Sigmoid colon (tissue), 7 donors: ENCODE measurements around the gene NLN. TPM values are rescaled to one million over a fixed set of nuclear protein-coding genes. Genes with fewer than 3 reads are reported as not detected.

ENCODE experiments used
- DNase-seq: peaks from one replicate; pipeline ENCODE4 v3.0.0-alpha.2; 2019
- H3K27ac ChIP-seq, 4 donors: fragments of 200-600 bp; sonication (generic); one replicate each; pipeline ENCODE4 v1.5.1; 2016 to 2019; ENCODE audit warnings: mild to moderate bottlenecking in 1 of 4
- H3K27me3 ChIP-seq, 3 donors: fragments of 200-600 bp; sonication (generic); one replicate each; pipeline ENCODE4 v1.5.1; 2019; ENCODE audit warnings: mild to moderate bottlenecking in 1 of 3
- H3K36me3 ChIP-seq, 4 donors: fragments of 200-600 bp; sonication (generic); one replicate each; pipeline ENCODE4 v1.5.1; 2016 to 2019
- H3K4me1 ChIP-seq, 4 donors: fragments of 200-600 bp; sonication (generic); one replicate each; pipeline ENCODE4 v1.5.1; 2017 to 2019
- H3K4me3 ChIP-seq, 4 donors: fragments of 200-600 bp; sonication (generic); one replicate each; pipeline ENCODE4 v1.5.1; 2017 to 2019; ENCODE audit warnings: mild to moderate bottlenecking in 2 of 4, moderate library complexity in 1 of 4
- H3K9me3 ChIP-seq, 4 donors: fragments of 200-600 bp in 3 of 4; sonication (generic) in 3 of 4; one replicate each; pipeline versions ENCODE4 v1.5.1 to v1.6.1; 2013 to 2019
- EP300 ChIP-seq, 4 donors: sonication (generic); formaldehyde crosslinking; IDR thresholded peaks; one replicate each; pipeline ENCODE4 v1.6.1; 2017; ENCODE audit warnings: antibody characterized with exemption in 4 of 4
- POLR2A ChIP-seq, 2 donors: fragments of 450-650 bp; IDR thresholded peaks; one replicate each; pipeline ENCODE4 v1.6.1; 2016; ENCODE audit warnings: antibody characterized with exemption in 2 of 2, mild to moderate bottlenecking in 2 of 2, moderate library complexity in 2 of 2
- POLR2AphosphoS5 ChIP-seq, 4 donors: sonication (generic); formaldehyde crosslinking; IDR thresholded peaks; one replicate each; pipeline ENCODE4 v1.6.1; 2017; ENCODE audit warnings: antibody characterized with exemption in 4 of 4
- whole genome bisulfite sequencing, 2 donors: extraction: QIAGEN DNeasy Blood & Tissue Kit; methylation state at CpG; one replicate each; pipeline ENCODE4 v1.1.7; 2013; 5-methylcytosine and 5-hydroxymethylcytosine counted together
- intact Hi-C: fragments of 100-400 bp; cut with DNase I; formaldehyde crosslinking; loops from one replicate; pipeline ENCODE4 v1.15.1; 2023
- polyA plus RNA-seq, 3 donors: library from polyadenylated mRNA; stranded (reverse); fragments of 200-250 nt; gene quantifications; one replicate each; pipeline ENCODE4 v1.2.3, GENCODE V29; 2013
- total RNA-seq, 4 donors: library from RNA; depleted of rRNA; stranded (reverse); fragments of >200 nt; gene quantifications; one replicate each; pipeline ENCODE4 v1.1.0, GENCODE V29; 2016
- TF ChIP-seq, protein P1 (sequence below), 4 experiments: fragments of 450-650 bp in 3 of 4; fragments of 200-600 bp in 1 of 4; IDR thresholded peaks; one replicate each; pipeline ENCODE4 v1.5.1; 2016 to 2019; ENCODE audit warnings: antibody characterized with exemption in 4 of 4, mild to moderate bottlenecking in 3 of 4, moderate library complexity in 2 of 4
- donor health status: healthy with polysubstance abuse.
- donor health status: Bipolar disorder and iron deficiency.
- donor health status: healthy.

NLN gene
- total and polyA plus RNA-seq, 7 donors, result 4.8 to 43.7 (median 7.8) TPM

DNA sequence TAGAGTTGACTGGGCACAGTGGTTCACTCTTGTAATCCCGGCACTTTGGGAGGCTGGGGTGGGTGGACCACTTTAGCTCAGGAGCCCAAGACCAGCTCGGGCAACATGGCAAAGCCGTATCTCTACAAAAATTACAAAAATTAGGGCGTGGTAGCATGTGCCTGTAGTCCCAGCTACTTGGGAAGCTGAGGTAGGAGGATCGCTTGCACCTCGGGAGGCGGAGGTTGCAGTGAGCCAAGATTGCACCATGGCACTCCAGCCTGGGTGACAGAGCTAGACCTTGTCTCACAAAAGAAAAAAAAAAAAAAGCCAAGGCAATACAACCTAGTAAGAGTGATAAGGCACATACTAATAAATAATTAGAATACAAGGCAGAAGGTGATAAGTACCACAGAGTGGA, 15.8 kb downstream of the NLN start:
- no peak for TF ChIP-seq POLR2A (IDR thresholded peaks at IDR 0.05)
- no peak for TF ChIP-seq EP300 (IDR thresholded peaks at IDR 0.05)
- TF ChIP-seq, protein P1, sequence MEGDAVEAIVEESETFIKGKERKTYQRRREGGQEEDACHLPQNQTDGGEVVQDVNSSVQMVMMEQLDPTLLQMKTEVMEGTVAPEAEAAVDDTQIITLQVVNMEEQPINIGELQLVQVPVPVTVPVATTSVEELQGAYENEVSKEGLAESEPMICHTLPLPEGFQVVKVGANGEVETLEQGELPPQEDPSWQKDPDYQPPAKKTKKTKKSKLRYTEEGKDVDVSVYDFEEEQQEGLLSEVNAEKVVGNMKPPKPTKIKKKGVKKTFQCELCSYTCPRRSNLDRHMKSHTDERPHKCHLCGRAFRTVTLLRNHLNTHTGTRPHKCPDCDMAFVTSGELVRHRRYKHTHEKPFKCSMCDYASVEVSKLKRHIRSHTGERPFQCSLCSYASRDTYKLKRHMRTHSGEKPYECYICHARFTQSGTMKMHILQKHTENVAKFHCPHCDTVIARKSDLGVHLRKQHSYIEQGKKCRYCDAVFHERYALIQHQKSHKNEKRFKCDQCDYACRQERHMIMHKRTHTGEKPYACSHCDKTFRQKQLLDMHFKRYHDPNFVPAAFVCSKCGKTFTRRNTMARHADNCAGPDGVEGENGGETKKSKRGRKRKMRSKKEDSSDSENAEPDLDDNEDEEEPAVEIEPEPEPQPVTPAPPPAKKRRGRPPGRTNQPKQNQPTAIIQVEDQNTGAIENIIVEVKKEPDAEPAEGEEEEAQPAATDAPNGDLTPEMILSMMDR (IDR thresholded peaks at IDR 0.05), result no peak
- TF ChIP-seq POLR2AphosphoS5 (IDR thresholded peaks at IDR 0.05), result no peak
- H3K4me3 ChIP-seq, result no peak overlapping the region

DNA sequence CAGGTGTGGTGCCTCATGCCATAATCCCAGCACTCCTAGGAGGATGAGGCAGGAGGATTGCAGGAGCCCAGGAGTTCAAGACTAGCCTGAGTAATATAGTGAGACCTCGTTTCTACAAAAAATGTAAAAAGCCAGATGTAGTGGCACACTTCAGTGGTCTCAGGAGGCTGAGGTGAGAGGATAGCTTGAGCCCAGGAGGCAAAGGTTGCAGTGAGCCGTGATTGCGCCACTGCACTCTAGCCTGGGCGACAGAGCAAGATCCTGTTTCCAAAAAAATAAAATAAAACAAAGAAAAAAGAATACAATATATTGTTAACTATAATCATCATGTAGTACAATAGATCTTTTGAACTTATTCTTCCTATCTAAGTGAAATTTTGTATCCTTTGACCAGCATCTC, 16.3 kb downstream of the NLN start:
- WGBS, 2 donors, result 84 to 95% methylated on average over 4 of the region's 4 CpGs

More for the DNA sequence above, 15.8 kb downstream of the NLN start:
- WGBS, 2 donors, result 93 to 96% methylated on average over 7 of the region's 7 CpGs
- Histone ChIP-seq H3K36me3 (no peaks in the 10 kb centered on the region), H3K27me3 (no peaks in the 10 kb centered on the region), H3K4me1 (no peaks in the 10 kb centered on the region), H3K9me3 (no peaks in the 10 kb centered on the region), H3K27ac (no peak overlapping the region)
- no peak for DNase-seq
- intact Hi-C loops, result no loop called here

DNA sequence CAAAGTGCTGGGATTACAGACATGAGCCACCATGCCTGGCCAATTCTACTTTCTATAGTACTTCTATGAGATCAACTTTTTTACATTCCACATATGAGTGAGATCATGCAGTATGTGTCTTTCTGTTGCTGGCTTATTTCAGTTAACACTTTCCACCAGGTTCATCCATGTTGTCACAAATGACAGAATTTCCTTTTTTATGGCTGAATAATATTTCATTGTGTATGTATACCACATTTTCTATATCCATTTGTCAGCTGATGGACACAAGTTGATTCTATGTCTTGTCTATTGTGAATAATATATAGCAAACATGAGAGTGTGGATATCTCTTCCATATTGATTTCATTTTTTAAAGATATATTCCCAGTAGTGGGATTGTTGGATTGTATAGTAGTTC, 17.2 kb downstream of the NLN start:
- intact Hi-C loops, result no loop called here
- DNase-seq, result no peak
- TF ChIP-seq POLR2AphosphoS5 (IDR thresholded peaks at IDR 0.05) (no peak), EP300 (IDR thresholded peaks at IDR 0.05) (no peak), POLR2A (IDR thresholded peaks at IDR 0.05) (no peak)
- TF ChIP-seq, protein P1 (IDR thresholded peaks at IDR 0.05), result no peak
- H3K36me3 ChIP-seq, result no peaks in the 10 kb centered on the region
- H3K9me3 ChIP-seq, result no peaks in the 10 kb centered on the region
- H3K4me3 ChIP-seq, result no peak overlapping the region
- no peak overlapping the region for H3K27ac ChIP-seq
- H3K27me3 ChIP-seq, result no peaks in the 10 kb centered on the region
- H3K4me1 ChIP-seq, result no peaks in the 10 kb centered on the region

More for the DNA sequence above, 16.3 kb downstream of the NLN start:
- no peak for DNase-seq
- intact Hi-C loops, result no loop called here
- no peak overlapping the region for H3K27ac ChIP-seq
- no peaks in the 10 kb centered on the region for H3K4me1 ChIP-seq
- no peak overlapping the region for H3K4me3 ChIP-seq
- no peaks in the 10 kb centered on the region for H3K27me3 ChIP-seq
- H3K36me3 ChIP-seq, result no peaks in the 10 kb centered on the region
- TF ChIP-seq POLR2AphosphoS5 (IDR thresholded peaks at IDR 0.05) (no peak), POLR2A (IDR thresholded peaks at IDR 0.05) (no peak), EP300 (IDR thresholded peaks at IDR 0.05) (no peak)
- TF ChIP-seq, protein P1 (IDR thresholded peaks at IDR 0.05), result no peak
- H3K9me3 ChIP-seq, result no peaks in the 10 kb centered on the region

DNA sequence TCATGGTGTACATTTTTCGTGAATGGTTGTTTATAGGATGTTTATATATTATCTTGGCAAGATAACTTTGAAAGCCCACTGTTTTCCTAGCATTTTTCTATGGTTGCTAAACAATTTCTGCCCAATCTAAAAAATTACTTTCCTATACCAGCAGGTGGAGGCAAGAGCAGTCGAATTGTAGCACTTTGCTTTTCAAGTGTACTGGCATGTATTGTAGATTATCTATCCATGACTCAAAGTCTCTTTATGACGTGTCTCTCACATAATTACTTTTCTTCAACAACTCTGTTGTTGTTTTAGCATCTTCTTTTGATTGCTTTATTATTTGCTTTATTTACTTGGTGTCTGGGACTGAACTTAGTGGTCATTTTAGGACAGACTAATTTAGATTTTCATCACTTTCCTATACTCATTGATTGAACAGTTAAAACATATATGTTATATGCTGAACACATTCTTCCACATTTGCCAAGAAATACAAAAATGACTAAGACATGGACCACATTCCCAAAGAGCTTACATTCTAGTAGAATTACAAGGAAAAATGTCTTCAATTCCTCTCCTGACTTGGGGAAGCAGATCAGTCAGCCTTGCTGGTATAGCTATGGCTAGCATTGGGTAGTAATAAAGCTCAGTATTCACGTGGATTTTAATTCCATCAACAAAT, 20.7 kb downstream of the NLN start:
- intact Hi-C loops, result loop anchor here (5.0 kb wide), 1 partner anchor 185 kb away; the partner anchor contains the start of gene ERBIN
- H3K36me3 ChIP-seq, result no peaks in the 10 kb centered on the region
- no peak for DNase-seq
- WGBS, 2 donors, result 18 to 35% methylated on average over 4 of the region's 4 CpGs
- TF ChIP-seq, protein P1 (IDR thresholded peaks at IDR 0.05), result peak in 3 of 4 experiments; percentile 36 to 46 (median 46)
- TF ChIP-seq EP300 (IDR thresholded peaks at IDR 0.05), result no peak
- H3K4me1 ChIP-seq, result no peaks in the 10 kb centered on the region
- H3K9me3 ChIP-seq, result no peaks in the 10 kb centered on the region
- no peak overlapping the region for H3K27ac ChIP-seq
- no peaks in the 10 kb centered on the region for H3K27me3 ChIP-seq
- no peak overlapping the region for H3K4me3 ChIP-seq
